GM12878 (cell line): Measurements from ENCODE around the gene DLK1. TPM values are rescaled to one million over a fixed set of nuclear protein-coding genes. Genes with fewer than 3 reads are reported as not detected.

Source experiments
- ATAC-seq: fragments of 200-7000 bp; cut with Tn5 transposase; 3 replicates; pipeline ENCODE4 v1.9.1; 2020; ENCODE audit warnings: mild to moderate bottlenecking, moderate library complexity
- BruUV-seq: library from RNA; stranded (reverse); fragments of 400-500 nt; replicated peaks from 2 replicates; lab custom pipeline; 2021; lab: Mats Ljungman, UMichigan
- CTCF ChIA-PET: fragments of 300-600 bp; sonication (Branson Sonifier 250); formaldehyde crosslinking; extraction: SDS; loops from one replicate; lab custom pipeline; 2021; ENCODE audit warnings: inconsistent platforms; lab: Yijun Ruan, JAX
- POLR2A ChIA-PET: fragments of 350-600 bp; formaldehyde crosslinking; extraction: SDS; loops from one replicate; lab custom pipeline; 2021; ENCODE audit warnings: inconsistent platforms; lab: Charles Lee
- RAD21 ChIA-PET: fragments of 300-600 bp; sonication (Branson Sonifier 250); formaldehyde crosslinking; loops from one replicate; lab custom pipeline; 2023; ENCODE audit warnings: antibody characterized with exemption; ENCODE audit not compliant: unreplicated experiment; lab: Charles Lee
- SMC1A ChIA-PET: fragments of 300-600 bp; sonication (Branson Sonifier 250); formaldehyde crosslinking; loops from one replicate; lab custom pipeline; 2023; ENCODE audit not compliant: unreplicated experiment, uncharacterized antibody; lab: Charles Lee
- DNase-seq: peaks from one replicate; pipeline ENCODE4 v3.0.0-alpha.2; 2011; ENCODE audit warnings: low read depth, low spot score
- FAIRE-seq: peaks from 3 replicates; lab custom pipeline; 2011; peaks lifted over from hg19 to GRCh38; lab: Jason Lieb, UNC
- H2AFZ ChIP-seq: 2 replicates; pipeline ENCODE4 v1.6.0; 2011; ENCODE audit warnings: low read depth, low read length, control low read depth; ENCODE audit not compliant: control insufficient read depth
- H3K27ac ChIP-seq: 2 replicates; pipeline ENCODE4 v1.5.1; 2011; ENCODE audit warnings: control low read depth; ENCODE audit not compliant: control insufficient read depth, insufficient read depth
- H3K27me3 ChIP-seq, 2 experiments: replicated peaks in 1 of 2; 2 replicates each; pipeline versions ENCODE4 v1.6.0 to v1.6.1; 2011; ENCODE audit warnings: low read length in 1 of 2; ENCODE audit not compliant: control insufficient read depth in 2 of 2, insufficient read depth in 2 of 2
- H3K36me3 ChIP-seq, 2 experiments: 2 replicates each; pipeline ENCODE4 v1.5.1; 2011; ENCODE audit warnings: low read length in 1 of 2; ENCODE audit not compliant: control insufficient read depth in 2 of 2, insufficient read depth in 2 of 2
- H3K4me1 ChIP-seq: 2 replicates; pipeline ENCODE4 v1.6.1; 2011; ENCODE audit warnings: mild to moderate bottlenecking, low read length, moderate library complexity, mixed read lengths; ENCODE audit not compliant: control insufficient read depth, insufficient read depth
- H3K4me2 ChIP-seq: 2 replicates; pipeline ENCODE4 v1.6.0; 2011; ENCODE audit warnings: control low read depth; ENCODE audit not compliant: control insufficient read depth, insufficient read depth
- H3K4me3 ChIP-seq: fragments of 200-600 bp; sonication (generic); 2 replicates; pipeline ENCODE4 v1.5.1; 2016
- H3K79me2 ChIP-seq: 2 replicates; pipeline ENCODE4 v1.6.0; 2011; ENCODE audit warnings: low read length; ENCODE audit not compliant: control insufficient read depth, insufficient read depth
- H3K9ac ChIP-seq: 2 replicates; pipeline ENCODE4 v1.8.0; 2011; ENCODE audit warnings: low read length, control low read depth, mixed read lengths; ENCODE audit not compliant: control insufficient read depth, insufficient read depth
- H3K9me3 ChIP-seq: replicated peaks from 3 replicates; pipeline ENCODE4 v1.5.1; 2011; ENCODE audit warnings: mild to moderate bottlenecking, low read length; ENCODE audit not compliant: control insufficient read depth, insufficient read depth
- H4K20me1 ChIP-seq: 2 replicates; pipeline ENCODE4 v1.6.0; 2011; ENCODE audit not compliant: control insufficient read depth, insufficient read depth
- CBX3 ChIP-seq: fragments of 200-600 bp; sonication (generic); IDR thresholded peaks from 2 replicates; pipeline ENCODE4 v1.6.1; 2016; ENCODE audit warnings: low read depth, borderline replicate concordance
- ELK1 ChIP-seq: IDR thresholded peaks from 2 replicates; pipeline ENCODE4 v1.6.1; 2012; ENCODE audit warnings: low read depth, low read length, improper control_type of control experiment
- EP300 ChIP-seq, 2 experiments: fragments of 150-350 bp in 1 of 2; IDR thresholded peaks; 2 replicates each; pipeline ENCODE4 v1.6.1; 2011 to 2012; ENCODE audit warnings: low read depth in 2 of 2, low read length in 2 of 2, borderline replicate concordance in 1 of 2, improper control_type of control experiment in 1 of 2, inconsistent platforms in 1 of 2; ENCODE audit not compliant: control insufficient read depth in 1 of 2
- FOS ChIP-seq: IDR thresholded peaks from 3 replicates; pipeline ENCODE4 v1.6.1; 2011; ENCODE audit warnings: borderline replicate concordance; ENCODE audit not compliant: insufficient read length; ENCODE audit errors: extremely low read depth
- HDAC2 ChIP-seq: fragments of 200-600 bp; sonication (generic); IDR thresholded peaks from 2 replicates; pipeline ENCODE4 v1.6.1; 2017
- IRF4 ChIP-seq: IDR thresholded peaks from 2 replicates; pipeline ENCODE4 v1.6.1; 2011; ENCODE audit warnings: low read depth, low read length
- MTA2 ChIP-seq: fragments of 450-650 bp; IDR thresholded peaks from 2 replicates; pipeline ENCODE4 v1.6.1; 2016; ENCODE audit warnings: low read depth, mild to moderate bottlenecking, moderate library complexity
- MXI1 ChIP-seq: fragments of 150-350 bp; IDR thresholded peaks from 2 replicates; pipeline ENCODE4 v1.6.1; 2011; ENCODE audit warnings: low read depth, mild to moderate bottlenecking, inconsistent platforms, low read length, improper control_type of control experiment
- NFYB ChIP-seq: IDR thresholded peaks from 2 replicates; pipeline ENCODE4 v1.6.1; 2011; ENCODE audit warnings: low read depth, mild to moderate bottlenecking, low read length, improper control_type of control experiment, moderate library complexity; ENCODE audit not compliant: insufficient read depth
- PAX8 ChIP-seq: fragments of 450-650 bp; IDR thresholded peaks from 2 replicates; pipeline ENCODE4 v1.6.1; 2017; ENCODE audit warnings: mild to moderate bottlenecking, moderate library complexity
- SIX5 ChIP-seq: IDR thresholded peaks from 2 replicates; pipeline ENCODE4 v1.6.1; 2011; ENCODE audit warnings: mild to moderate bottlenecking, low read depth, low read length, moderate library complexity; ENCODE audit not compliant: severe bottlenecking
- SREBF1 ChIP-seq: IDR thresholded peaks from 2 replicates; pipeline ENCODE4 v1.6.1; 2012; ENCODE audit warnings: mild to moderate bottlenecking, low read length
- ZBTB11 ChIP-seq: fragments of 450-650 bp; formaldehyde crosslinking; IDR thresholded peaks from 2 replicates; pipeline ENCODE4 v1.5.0; 2022; ENCODE audit warnings: mild to moderate bottlenecking, missing genetic modification characterization
- ZBTB4 ChIP-seq: fragments of 450-650 bp; formaldehyde crosslinking; IDR thresholded peaks from 2 replicates; pipeline ENCODE4 v1.4.0; 2022; ENCODE audit warnings: mild to moderate bottlenecking, moderate library complexity
- WGBS: methylation state at CpG from one replicate; pipeline ENCODE4 v1.1.6; 2016; ENCODE audit warnings: low lambda C conversion rate; ENCODE audit not compliant: insufficient replicate concordance, insufficient coverage; ENCODE audit errors: missing lambda C conversion rate; 5-methylcytosine and 5-hydroxymethylcytosine counted together
- in situ Hi-C: fragments of 300-500 bp; cut with MboI; formaldehyde crosslinking; loops from 9 replicates; pipeline ENCODE4 v1.14.3; 2018; ENCODE audit warnings: mixed read lengths
- intact Hi-C: fragments of 100-400 bp; cut with micrococcal nuclease; formaldehyde crosslinking; loops from one replicate; pipeline ENCODE4 v1.14.2; 2022; ENCODE audit not compliant: unreplicated experiment
- polyA plus RNA-seq, 11 experiments: library from polyadenylated mRNA; depleted of rRNA in 4 of 11; unstranded in 6 of 11; stranded (reverse) in 5 of 11; fragments of >200 nt; fragmentation: Nextera tagmentation in 4 of 11; fragmentation: Illumina TruSeq in 1 of 11; extraction: Ambion mirVana in 4 of 11; extraction: Trizol in 1 of 11; gene quantifications; 1 replicate in 1 of 11; 2 replicates in 10 of 11; pipeline versions ENCODE4 v1.2.1 to v1.2.3, GENCODE V29; 2011 to 2016; ENCODE audit warnings: inconsistent platforms in 2 of 11, missing spikeins in 2 of 11, low read depth in 1 of 11
- total RNA-seq, 4 experiments: library from RNA; depleted of rRNA in 3 of 4; stranded (reverse); fragments of >200 nt in 3 of 4; fragmentation: Illumina TruSeq in 1 of 4; extraction: Trizol in 1 of 4; gene quantifications; 2 replicates each; pipeline versions ENCODE4 v1.2.1 to v1.2.3, GENCODE V29; 2013 to 2021

Gene DLK1
- total and polyA plus RNA-seq, 10 of the 15 experiments (the other 5 are each of a cell fraction or from before 2014, with no cell fraction given) = 0.87 TPM; not detected in 9

- no peaks in the 10 kb centered on the region for H3K36me3 ChIP-seq
- no peaks in the 10 kb centered on the region for H3K27me3 ChIP-seq
- in situ Hi-C loops = no loop called here
- H2AFZ ChIP-seq = no peak overlapping the region
- no peaks in the 10 kb centered on the region for H3K79me2 ChIP-seq
- H3K4me1 ChIP-seq = no peaks in the 10 kb centered on the region
- WGBS = 52% methylated on average over 7 of the region's 7 CpGs
- H4K20me1 ChIP-seq = no peaks in the 10 kb centered on the region
- BruUV-seq = no TSS peak
- ChIA-PET SMC1A (no interaction called here), CTCF (no interaction called here), POLR2A (no interaction called here), RAD21 (no interaction called here)
- FAIRE-seq (no peak), ATAC-seq (no peak), DNase-seq (no peak)
- no peak overlapping the region for H3K4me2 ChIP-seq
- no peak overlapping the region for H3K9ac ChIP-seq
- no peak overlapping the region for H3K27ac ChIP-seq
- no peaks in the 10 kb centered on the region for H3K9me3 ChIP-seq
- intact Hi-C loops = no loop called here
- no peak overlapping the region for H3K4me3 ChIP-seq
- no peak for TF ChIP-seq ZBTB4
- no peak for TF ChIP-seq PAX8
- no peak for TF ChIP-seq MXI1
- TF ChIP-seq SREBF1 = no peak
- no peak for TF ChIP-seq SIX5
- TF ChIP-seq EP300 (IDR thresholded peaks at IDR 0.05; ENCODE audit: borderline replicate concordance in 1 of 2, control insufficient read depth in 1 of 2, low read depth in 2 of 2, low read length in 2 of 2) = no peak
- TF ChIP-seq HDAC2 = no peak
- no peak for TF ChIP-seq MTA2
- TF ChIP-seq ELK1 = no peak
- no peak for TF ChIP-seq CBX3
- no peak for TF ChIP-seq FOS
- no peak for TF ChIP-seq NFYB
- no peak for TF ChIP-seq ZBTB11 (CRISPR knock-in tag)
- TF ChIP-seq IRF4 = no peak
Observed at GRCh38 chr14:100740929-100741328, 14.2 kb downstream of the DLK1 start.
